Neural crest cell (in vitro differentiated cells): ENCODE measurements around the gene NKAIN2. TPM values are rescaled to one million over a fixed set of nuclear protein-coding genes. Genes with fewer than 3 reads are reported as not detected.

ENCODE experiments used
- DNase-seq: peaks from one replicate; pipeline ENCODE4 v3.0.0; 2021; ENCODE audit warnings: low read depth, mixed read lengths, low spot score
- H3K27ac Mint-ChIP-seq: one replicate; pipeline ENCODE4 v1.8.0; 2021; ENCODE audit warnings: mild to moderate bottlenecking, mixed read lengths; ENCODE audit not compliant: unreplicated experiment
- H3K27me3 Mint-ChIP-seq: 2 replicates; pipeline ENCODE4 v1.8.0; 2021; ENCODE audit warnings: low read depth, mild to moderate bottlenecking, mixed read lengths
- H3K36me3 Mint-ChIP-seq: 2 replicates; pipeline ENCODE4 v1.8.0; 2021; ENCODE audit warnings: low read depth, mild to moderate bottlenecking, mixed read lengths
- H3K4me1 Mint-ChIP-seq: 2 replicates; pipeline ENCODE4 v1.8.0; 2021; ENCODE audit warnings: mixed read lengths
- H3K4me3 Mint-ChIP-seq: one replicate; pipeline ENCODE4 v1.8.0; 2021; ENCODE audit warnings: mild to moderate bottlenecking, mixed read lengths
- H3K9me3 Mint-ChIP-seq: 2 replicates; pipeline ENCODE4 v1.8.0; 2021; ENCODE audit warnings: mixed read lengths
- CTCF ChIP-seq: fragments of 200-600 bp; sonication (generic); conservative IDR thresholded peaks from 2 replicates; pipeline ENCODE4 v1.5.0; 2021; ENCODE audit warnings: antibody characterized with exemption, mild to moderate bottlenecking
- total RNA-seq: library from RNA; stranded (reverse); gene quantifications from 2 replicates; pipeline ENCODE4 v1.2.1, GENCODE V29; 2021

Gene NKAIN2
- total RNA-seq, 1 donor from 2014 or later = 1.1 TPM

GRCh38 chr6:124056407-124057334 is 253.0 kb downstream of the NKAIN2 start:
- H3K9me3 Mint-ChIP-seq = peaks cover 2% of the 10 kb centered on the region
- no peaks in the 10 kb centered on the region for H3K4me1 Mint-ChIP-seq
- H3K36me3 Mint-ChIP-seq = no peaks in the 10 kb centered on the region
- no peak overlapping the region for H3K4me3 Mint-ChIP-seq
- TF ChIP-seq CTCF = no peak
- DNase-seq = no peak
- H3K27me3 Mint-ChIP-seq = no peaks in the 10 kb centered on the region
- H3K27ac Mint-ChIP-seq = no peak overlapping the region

DNA sequence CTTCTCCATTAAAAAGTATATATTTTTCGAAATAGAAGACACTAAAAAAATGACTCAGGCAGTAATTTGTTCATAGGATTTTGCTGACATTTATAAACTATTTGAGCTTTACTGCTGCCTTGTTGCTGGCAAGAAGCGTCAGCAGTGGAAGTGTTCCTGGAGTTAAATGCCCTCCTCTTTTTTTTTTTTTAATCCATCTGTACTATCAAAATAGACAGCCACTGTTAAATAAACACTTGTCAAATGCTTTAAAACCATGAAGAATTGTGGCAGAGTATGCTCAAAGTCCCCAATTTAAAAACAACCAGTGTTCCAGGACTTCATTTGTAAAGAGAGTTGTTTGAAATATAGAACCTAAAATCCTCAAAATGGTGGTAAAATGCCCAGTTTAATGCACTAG is 253.8 kb downstream of the NKAIN2 start:
- Mint-ChIP-seq H3K27me3 (no peaks in the 10 kb centered on the region), H3K36me3 (no peaks in the 10 kb centered on the region), H3K9me3 (peaks cover 2% of the 10 kb centered on the region), H3K4me1 (no peaks in the 10 kb centered on the region), H3K27ac (no peak overlapping the region), H3K4me3 (no peak overlapping the region)
- no peak for DNase-seq
- no peak for TF ChIP-seq CTCF

DNA sequence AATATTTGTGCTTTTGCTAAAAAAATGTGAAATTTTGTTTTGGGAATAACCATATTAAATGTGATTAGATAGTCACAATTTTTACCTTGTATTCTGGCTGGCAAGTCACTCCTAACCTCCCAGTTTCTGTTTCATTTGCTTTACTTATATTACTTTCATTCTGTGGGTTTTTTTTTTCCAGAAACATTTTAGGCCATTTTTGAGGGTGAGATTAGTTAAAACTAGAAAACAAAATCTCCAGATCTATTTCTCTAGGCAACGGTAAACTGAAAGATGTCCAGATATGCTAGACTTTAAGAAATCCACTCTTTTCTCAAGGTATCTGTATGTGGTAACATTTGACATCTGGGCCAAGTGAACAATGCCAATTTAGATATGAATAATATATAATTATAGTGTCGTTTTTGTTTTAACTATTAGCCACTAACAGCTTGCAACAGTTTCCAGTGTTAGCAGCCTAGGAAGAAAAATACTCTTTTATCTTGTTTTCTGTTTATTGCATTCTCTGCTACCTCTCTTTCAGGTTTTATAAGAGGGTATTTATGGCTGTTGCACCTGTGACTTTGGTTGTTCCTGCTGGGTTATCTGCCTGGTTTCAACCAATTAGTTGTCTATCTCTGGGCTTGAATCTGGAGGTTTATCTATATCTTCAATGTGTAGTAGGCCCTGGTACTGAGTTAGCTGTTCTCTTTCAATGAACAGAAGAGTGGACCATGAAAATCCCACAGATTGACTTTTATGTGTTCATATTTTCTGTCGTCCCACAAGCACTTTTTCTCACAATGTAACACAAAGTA is 260.9 kb downstream of the NKAIN2 start:
- Mint-ChIP-seq H3K9me3 (no peaks in the 10 kb centered on the region), H3K4me1 (no peaks in the 10 kb centered on the region), H3K27ac (no peak overlapping the region), H3K4me3 (no peak overlapping the region), H3K27me3 (no peaks in the 10 kb centered on the region), H3K36me3 (no peaks in the 10 kb centered on the region)
- DNase-seq = no peak
- no peak for TF ChIP-seq CTCF

DNA sequence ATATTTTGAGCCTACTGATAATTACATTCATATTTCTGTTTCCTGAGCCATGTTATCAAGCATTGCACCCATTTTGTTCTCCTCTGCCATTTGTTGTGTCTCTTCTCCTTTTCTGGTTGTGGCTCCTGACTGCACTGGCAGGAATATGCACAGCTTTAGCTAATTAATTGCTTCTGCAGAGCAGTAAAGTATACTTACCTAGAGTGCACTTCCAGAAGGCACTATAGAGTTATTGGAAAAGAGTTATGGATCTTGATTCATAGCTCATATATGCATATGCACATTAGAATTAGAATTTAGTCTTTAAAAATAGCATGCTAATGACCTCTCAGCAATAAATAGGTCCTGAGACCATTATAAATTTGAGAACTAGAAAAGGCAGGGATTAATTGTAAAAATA is 262.6 kb downstream of the NKAIN2 start:
- Mint-ChIP-seq H3K9me3 (peaks cover 2% of the 10 kb centered on the region), H3K27me3 (no peaks in the 10 kb centered on the region), H3K36me3 (no peaks in the 10 kb centered on the region), H3K4me1 (peaks cover 8% of the 10 kb centered on the region), H3K27ac (no peak overlapping the region), H3K4me3 (no peak overlapping the region)
- no peak for TF ChIP-seq CTCF
- DNase-seq = no peak

- peaks cover 4% of the 10 kb centered on the region for H3K36me3 Mint-ChIP-seq
- no peak for TF ChIP-seq CTCF
- no peak for DNase-seq
- H3K27me3 Mint-ChIP-seq = no peaks in the 10 kb centered on the region
- no peak overlapping the region for H3K27ac Mint-ChIP-seq
- no peak overlapping the region for H3K4me3 Mint-ChIP-seq
- peaks cover 7% of the 10 kb centered on the region for H3K9me3 Mint-ChIP-seq
- peaks cover 8% of the 10 kb centered on the region for H3K4me1 Mint-ChIP-seq
These were observed 263.4 kb downstream of the NKAIN2 start for GRCh38 chr6:124066946-124067552.
